OCI-LY7 (cell line): Measurements from ENCODE around the gene SERGEF. TPM values are rescaled to one million over a fixed set of nuclear protein-coding genes. Genes with fewer than 3 reads are reported as not detected.

Source experiments
- BruUV-seq: library from RNA; stranded (reverse); fragments of 400-500 nt; replicated peaks from 2 replicates; lab custom pipeline; 2021; lab: Mats Ljungman, UMichigan
- CTCF ChIA-PET: fragments of 300-600 bp; sonication (Branson Sonifier 250); formaldehyde crosslinking; loops from one replicate; lab custom pipeline; 2022; ENCODE audit warnings: antibody characterized with exemption; ENCODE audit not compliant: unreplicated experiment; lab: Charles Lee
- POLR2A ChIA-PET: fragments of 300-600 bp; sonication (Branson Sonifier 250); formaldehyde crosslinking; loops from one replicate; lab custom pipeline; 2022; ENCODE audit warnings: antibody characterized with exemption; lab: Charles Lee
- DNase-seq: peaks from one replicate; pipeline ENCODE4 v3.0.0-alpha.2; 2015; ENCODE audit warnings: low spot score
- H2AFZ ChIP-seq: fragments of 200-600 bp; sonication (generic), shearing (Covaris generic); 2 replicates; pipeline ENCODE4 v1.6.1; 2014; ENCODE audit warnings: mild to moderate bottlenecking, antibody characterized with exemption, low read length, moderate library complexity
- H3K27ac ChIP-seq: fragments of 200-600 bp; sonication (generic); 2 replicates; pipeline ENCODE4 v1.5.1; 2014; ENCODE audit warnings: mixed run types, low read depth, mild to moderate bottlenecking, moderate library complexity, low read length, inconsistent platforms; ENCODE audit not compliant: poor library complexity, severe bottlenecking
- H3K36me3 ChIP-seq: fragments of 200-600 bp; sonication (generic); 2 replicates; pipeline ENCODE4 v1.6.1; 2014; ENCODE audit warnings: mild to moderate bottlenecking, antibody characterized with exemption, low read length, moderate library complexity, mixed read lengths; ENCODE audit not compliant: insufficient read depth
- H3K4me1 ChIP-seq: fragments of 200-600 bp; sonication (generic); 2 replicates; pipeline ENCODE4 v1.5.1; 2014; ENCODE audit warnings: mild to moderate bottlenecking, low read length; ENCODE audit not compliant: insufficient read depth, poor library complexity, severe bottlenecking
- H3K4me2 ChIP-seq: fragments of 200-600 bp; sonication (generic); 2 replicates; pipeline ENCODE4 v1.6.1; 2014; ENCODE audit warnings: mild to moderate bottlenecking, low read length
- H3K4me3 ChIP-seq: fragments of 200-600 bp; sonication (generic); 2 replicates; pipeline ENCODE4 v1.5.1; 2014; ENCODE audit warnings: mild to moderate bottlenecking, low read depth, low read length; ENCODE audit not compliant: poor library complexity, severe bottlenecking
- H3K79me2 ChIP-seq: fragments of 200-600 bp; sonication (generic); 2 replicates; pipeline ENCODE4 v1.6.1; 2016; ENCODE audit warnings: low read depth, mild to moderate bottlenecking, low read length, moderate library complexity, mixed read lengths; ENCODE audit not compliant: insufficient read depth
- H3K9me2 ChIP-seq: fragments of 200-600 bp; sonication (generic); 2 replicates; pipeline ENCODE4 v1.6.1; 2016; ENCODE audit warnings: mild to moderate bottlenecking, low read length, mixed read lengths; ENCODE audit not compliant: insufficient read depth
- H3K9me3 ChIP-seq: fragments of 200-600 bp; sonication (generic); 2 replicates; pipeline ENCODE4 v1.6.1; 2014; ENCODE audit warnings: mild to moderate bottlenecking, mixed run types, low read length, mixed read lengths
- H4K20me1 ChIP-seq: fragments of 200-600 bp; sonication (generic); 2 replicates; pipeline ENCODE4 v1.6.1; 2014; ENCODE audit warnings: mild to moderate bottlenecking, antibody characterized with exemption, low read length, moderate library complexity, mixed read lengths; ENCODE audit not compliant: insufficient read depth
- EZH2phosphoT487 ChIP-seq: fragments of 200-600 bp; sonication (generic); IDR thresholded peaks from 2 replicates; pipeline ENCODE4 v1.6.1; 2018; ENCODE audit warnings: low read depth, borderline replicate concordance, mild to moderate bottlenecking, mixed run types, antibody characterized with exemption, low read length, moderate library complexity, mixed read lengths
- intact Hi-C: fragments of 100-400 bp; cut with micrococcal nuclease; formaldehyde crosslinking; loops from one replicate; pipeline ENCODE4 v1.10.0; 2022; ENCODE audit not compliant: unreplicated experiment
- total RNA-seq, 2 experiments: library from RNA; depleted of rRNA in 1 of 2; stranded (reverse); fragments of >200 nt in 1 of 2; shearing (Covaris generic) in 1 of 2; gene quantifications; 2 replicates each; pipeline ENCODE4 v1.2.3, GENCODE V29; 2014 to 2022
- TF ChIP-seq, protein P1 (sequence below): fragments of 200-600 bp; sonication (generic); conservative IDR thresholded peaks from 2 replicates; pipeline ENCODE4 v1.5.1; 2014; ENCODE audit warnings: mild to moderate bottlenecking, antibody characterized with exemption, low read length, moderate library complexity, mixed read lengths

The SERGEF gene
- total RNA-seq, 2 experiments from 2014 or later = 35.4 to 42.2 TPM

DNA sequence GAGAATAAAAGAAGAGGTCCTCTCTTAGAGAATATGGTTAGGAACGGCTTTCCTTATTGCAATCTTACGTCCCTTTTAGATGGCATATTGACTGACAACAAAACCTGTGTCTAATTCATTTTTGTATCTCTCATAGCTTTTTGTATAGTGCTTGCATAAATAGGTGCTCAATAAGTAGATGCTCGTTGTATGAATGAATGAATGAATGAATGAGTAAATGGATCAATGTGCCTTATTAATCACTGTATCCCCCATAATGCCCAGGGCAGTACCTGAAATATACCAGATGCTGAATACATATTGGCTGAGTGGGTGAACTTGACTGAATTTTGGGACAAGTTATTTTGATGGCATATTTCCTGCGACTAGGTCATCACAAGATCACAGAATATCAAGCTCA lies 97.9 kb downstream of the SERGEF start:
- Histone ChIP-seq H3K4me2 (no peak overlapping the region), H3K4me1 (no peaks in the 10 kb centered on the region), H3K36me3 (peaks cover 9% of the 10 kb centered on the region; the same call in 1 of the 2 replicates), H3K9me3 (no peaks in the 10 kb centered on the region), H3K4me3 (no peak overlapping the region), H3K79me2 (no peaks in the 10 kb centered on the region), H4K20me1 (no peaks in the 10 kb centered on the region), H3K27ac (no peak overlapping the region), H3K9me2 (no peaks in the 10 kb centered on the region), H2AFZ (no peak overlapping the region)
- intact Hi-C loops = loop anchor here (5.0 kb wide), 1 partner anchor 47 kb away; no protein-coding TSS in a partner anchor
- CTCF ChIA-PET = no interaction called here
- no peak for DNase-seq
- POLR2A ChIA-PET = interaction anchor here (0.5 to 0.6 kb wide), 2 partner anchors 20 to 162 kb away, joined by 3 to 5 read pairs; no protein-coding TSS in a partner anchor
- no TSS peak for BruUV-seq
- TF ChIP-seq EZH2phosphoT487 = no peak
- TF ChIP-seq, protein P1, sequence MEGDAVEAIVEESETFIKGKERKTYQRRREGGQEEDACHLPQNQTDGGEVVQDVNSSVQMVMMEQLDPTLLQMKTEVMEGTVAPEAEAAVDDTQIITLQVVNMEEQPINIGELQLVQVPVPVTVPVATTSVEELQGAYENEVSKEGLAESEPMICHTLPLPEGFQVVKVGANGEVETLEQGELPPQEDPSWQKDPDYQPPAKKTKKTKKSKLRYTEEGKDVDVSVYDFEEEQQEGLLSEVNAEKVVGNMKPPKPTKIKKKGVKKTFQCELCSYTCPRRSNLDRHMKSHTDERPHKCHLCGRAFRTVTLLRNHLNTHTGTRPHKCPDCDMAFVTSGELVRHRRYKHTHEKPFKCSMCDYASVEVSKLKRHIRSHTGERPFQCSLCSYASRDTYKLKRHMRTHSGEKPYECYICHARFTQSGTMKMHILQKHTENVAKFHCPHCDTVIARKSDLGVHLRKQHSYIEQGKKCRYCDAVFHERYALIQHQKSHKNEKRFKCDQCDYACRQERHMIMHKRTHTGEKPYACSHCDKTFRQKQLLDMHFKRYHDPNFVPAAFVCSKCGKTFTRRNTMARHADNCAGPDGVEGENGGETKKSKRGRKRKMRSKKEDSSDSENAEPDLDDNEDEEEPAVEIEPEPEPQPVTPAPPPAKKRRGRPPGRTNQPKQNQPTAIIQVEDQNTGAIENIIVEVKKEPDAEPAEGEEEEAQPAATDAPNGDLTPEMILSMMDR = no peak

DNA sequence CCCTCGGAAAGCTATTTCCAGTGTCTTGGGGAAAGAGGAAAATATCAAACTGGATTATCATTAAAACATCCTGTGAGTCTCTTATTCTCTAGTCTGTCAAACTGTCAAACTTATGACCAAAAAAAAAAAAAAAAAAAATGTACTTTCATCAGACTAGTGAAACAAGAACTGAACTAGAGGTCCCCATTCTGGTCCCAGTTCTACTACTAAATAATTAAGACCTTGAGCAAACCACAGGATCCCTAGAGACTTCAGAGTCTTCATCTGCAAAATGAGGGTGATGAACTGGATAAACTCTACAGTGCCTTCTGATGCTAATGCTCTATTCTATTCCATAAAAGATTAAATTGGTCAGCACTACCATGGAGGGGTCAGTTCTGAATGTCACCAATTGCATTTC lies 105.8 kb downstream of the SERGEF start:
- Histone ChIP-seq H3K9me3 (no peaks in the 10 kb centered on the region), H3K4me1 (no peaks in the 10 kb centered on the region), H3K79me2 (no peaks in the 10 kb centered on the region), H3K4me3 (no peak overlapping the region), H3K9me2 (no peaks in the 10 kb centered on the region), H3K27ac (no peak overlapping the region), H2AFZ (no peak overlapping the region), H4K20me1 (no peaks in the 10 kb centered on the region), H3K4me2 (no peak overlapping the region), H3K36me3 (peaks cover 3% of the 10 kb centered on the region; the same call in 1 of the 2 replicates)
- BruUV-seq = no TSS peak
- CTCF ChIA-PET = no interaction called here
- intact Hi-C loops = no loop called here
- DNase-seq = no peak
- POLR2A ChIA-PET = interaction anchor here (0.7 kb wide), 2 partner anchors 81 to 857 kb away, joined by 6 to 7 read pairs; no protein-coding TSS in a partner anchor
- TF ChIP-seq, protein P1 = no peak
- no peak for TF ChIP-seq EZH2phosphoT487

DNA sequence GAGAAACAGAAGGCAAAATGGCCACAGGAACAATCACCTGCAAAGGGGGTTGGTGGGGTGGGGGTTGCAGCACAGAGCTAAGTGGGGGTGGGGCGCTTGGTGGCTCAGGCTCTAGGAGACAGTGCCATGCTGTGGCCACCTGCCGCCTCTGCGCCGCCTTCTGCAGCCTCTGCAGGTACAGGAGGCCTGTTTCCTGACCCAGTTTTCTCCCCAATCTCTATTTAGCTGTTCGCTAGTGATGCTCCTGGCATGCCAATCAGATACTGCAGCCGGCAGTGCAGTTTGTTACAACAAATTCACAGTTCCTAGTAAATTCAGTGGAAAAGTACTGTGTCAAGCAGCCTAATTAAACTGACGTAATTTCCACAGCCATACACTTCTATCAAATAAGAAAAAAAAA lies 106.4 kb downstream of the SERGEF start:
- CTCF ChIA-PET = no interaction called here
- no peaks in the 10 kb centered on the region for H3K79me2 ChIP-seq
- H3K36me3 ChIP-seq = peaks cover 3% of the 10 kb centered on the region; the same call in 1 of the 2 replicates
- H4K20me1 ChIP-seq = no peaks in the 10 kb centered on the region
- H3K4me2 ChIP-seq = no peak overlapping the region
- H3K4me1 ChIP-seq = no peaks in the 10 kb centered on the region
- peak; percentile 9 for DNase-seq
- TF ChIP-seq EZH2phosphoT487 = no peak
- TF ChIP-seq, protein P1 = peak; percentile 37; the same call in 1 of the 2 replicates
- no peak overlapping the region for H3K27ac ChIP-seq
- no peak overlapping the region for H2AFZ ChIP-seq
- POLR2A ChIA-PET = interaction anchor here (0.7 kb wide), 3 partner anchors 59 to 858 kb away, joined by 3 to 7 read pairs (median 6); no protein-coding TSS in a partner anchor
- H3K9me3 ChIP-seq = no peaks in the 10 kb centered on the region
- intact Hi-C loops = no loop called here
- no TSS peak for BruUV-seq
- no peak overlapping the region for H3K4me3 ChIP-seq
- H3K9me2 ChIP-seq = no peaks in the 10 kb centered on the region
